Stimulated activated CD4-positive, alpha-beta T cell treated with anti-CD3 and anti-CD28 coated beads, Interleukin-15, amount 100 ng/mL, for 48 hours (primary cell): ENCODE data around the gene ERAP2.
"Not testable (repeated sequence)": the region's sequence is repeated elsewhere in the genome, so short reads cannot be mapped to it uniquely, and the experiment has no call there.

Experiments
- DNase-seq, 2 donors: peaks; one replicate each; pipeline ENCODE4 v3.0.0-alpha.2; 2020; ENCODE audit warnings: low read depth in 2 of 2

ERAP2 gene

GRCh38 chr5:96876292-96876850 lies at the start of gene ERAP2:
Gene ERAP2 (plus strand): TSS chr5:96876500. CDS start chr5:96879686, 3,186 bp downstream.
- no peak for DNase-seq

DNA sequence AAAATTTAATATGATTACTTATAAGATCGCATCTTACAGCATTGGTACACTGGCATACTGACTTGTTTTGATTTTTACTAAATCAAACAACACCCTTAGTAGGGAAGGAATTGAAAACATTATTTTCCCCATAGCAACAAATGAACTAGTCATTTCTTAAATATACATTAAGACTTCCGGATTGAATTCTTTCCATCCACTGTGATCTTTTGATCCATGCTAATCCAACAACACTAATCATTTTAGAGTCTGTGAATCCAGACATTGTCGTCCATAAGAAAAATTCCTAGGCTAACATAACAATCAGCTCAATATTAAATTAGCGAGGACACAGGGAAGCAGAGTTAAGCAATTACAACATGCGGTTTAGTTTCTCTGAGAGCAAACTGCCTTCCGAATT lies 47.0 kb upstream of the ERAP2 start:
- no peak for DNase-seq

DNA sequence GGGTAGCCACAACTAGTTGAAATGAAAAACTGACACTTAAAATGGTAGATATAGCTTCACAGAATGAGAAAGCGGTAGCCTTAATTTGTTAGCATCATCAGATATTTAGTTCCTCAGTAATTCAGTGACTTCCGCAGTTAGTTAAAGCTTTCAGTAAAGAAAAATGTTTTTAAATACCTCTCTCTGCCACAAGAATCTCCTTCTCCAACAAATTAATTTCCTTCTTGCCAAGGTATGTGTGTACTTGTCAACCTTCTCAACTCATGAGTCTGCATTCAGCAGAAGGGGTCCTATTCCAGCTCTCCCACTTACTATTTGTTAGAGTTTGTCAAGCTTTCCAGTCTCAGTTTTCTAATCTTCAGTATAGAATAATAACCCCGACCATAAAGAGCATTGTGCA lies 42.3 kb upstream of the ERAP2 start:
- no peak for DNase-seq

DNA sequence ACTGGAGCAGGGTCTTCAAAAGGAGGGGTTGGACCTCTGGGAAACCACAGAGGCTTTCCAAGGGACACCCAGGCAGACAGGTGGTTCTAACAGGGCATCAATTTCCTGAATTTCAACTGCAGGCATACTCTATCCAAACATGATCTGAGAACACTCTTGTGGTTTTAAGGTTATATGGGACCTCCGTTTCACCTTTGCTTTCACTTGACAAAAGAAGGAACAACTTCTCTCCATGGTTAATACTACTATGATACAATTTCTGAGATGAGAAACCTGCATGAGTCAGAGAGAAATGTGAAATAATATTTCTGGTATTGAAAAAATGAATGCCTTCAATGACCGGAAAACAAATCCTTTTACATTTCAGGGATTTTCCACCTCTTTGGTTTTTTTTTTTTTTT lies 40.5 kb upstream of the ERAP2 start:
- DNase-seq, result no peak

GRCh38 chr5:96836817-96837216 lies 39.5 kb upstream of the ERAP2 start:
- DNase-seq, result no peak

- DNase-seq, result no peak
Measured at GRCh38 chr5:96837303-96837702, 39.0 kb upstream of the ERAP2 start.

- no peak for DNase-seq
Measured at GRCh38 chr5:96838201-96839070, 37.9 kb upstream of the ERAP2 start.

DNA sequence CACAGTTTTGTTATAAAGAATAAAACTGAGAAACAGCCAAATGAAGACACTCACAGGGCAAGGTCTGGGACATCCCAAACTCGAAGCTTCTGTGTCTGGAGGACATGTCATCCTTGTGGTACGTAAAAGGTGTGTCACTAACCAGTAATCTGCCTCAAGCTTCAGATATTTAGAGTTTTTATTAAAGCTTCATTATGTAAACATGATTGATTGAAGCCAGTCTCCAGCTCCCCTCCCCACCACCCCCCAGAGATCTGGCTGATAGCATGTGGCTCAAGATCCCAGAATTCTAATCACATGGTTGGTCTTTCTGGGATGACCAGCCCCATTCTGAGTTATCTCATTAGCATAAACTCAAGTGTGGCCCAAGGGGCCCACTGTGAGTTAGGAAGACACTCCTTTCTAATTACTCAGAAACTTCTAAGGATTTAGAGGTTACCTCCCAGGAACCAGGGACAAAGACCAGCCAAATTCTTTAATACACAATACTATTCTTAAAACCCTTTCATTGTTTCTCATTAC lies 37.2 kb upstream of the ERAP2 start:
- no peak for DNase-seq

- DNase-seq, result not testable (repeated sequence)
Measured at GRCh38 chr5:96841931-96842330, 34.4 kb upstream of the ERAP2 start.

GRCh38 chr5:96843140-96843539 lies 33.2 kb upstream of the ERAP2 start:
- no peak for DNase-seq

DNA sequence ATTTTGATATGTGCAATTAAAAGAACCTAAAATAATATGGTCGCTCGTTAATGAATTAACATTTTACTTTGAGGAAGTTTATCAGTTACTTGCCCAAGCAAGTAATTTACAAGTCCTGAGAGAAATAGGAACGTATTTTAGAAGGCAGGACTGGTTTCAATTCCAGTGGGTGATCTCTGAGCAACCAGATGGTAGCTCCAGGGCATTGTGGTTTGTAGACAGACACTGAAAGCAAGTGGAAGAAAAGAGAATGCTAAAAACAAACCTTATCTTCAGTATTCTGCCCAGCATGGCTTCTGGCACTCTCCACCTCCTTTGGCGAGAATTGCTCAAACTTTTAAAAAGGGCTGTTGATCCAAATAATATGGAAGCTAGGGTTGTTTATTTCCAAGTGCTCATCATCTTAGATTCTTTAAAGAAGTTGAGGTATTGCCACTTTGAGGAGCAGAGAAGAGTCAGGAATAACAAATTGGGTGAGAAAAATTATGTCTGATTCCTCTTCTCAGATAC lies 31.8 kb upstream of the ERAP2 start:
- no peak for DNase-seq

DNA sequence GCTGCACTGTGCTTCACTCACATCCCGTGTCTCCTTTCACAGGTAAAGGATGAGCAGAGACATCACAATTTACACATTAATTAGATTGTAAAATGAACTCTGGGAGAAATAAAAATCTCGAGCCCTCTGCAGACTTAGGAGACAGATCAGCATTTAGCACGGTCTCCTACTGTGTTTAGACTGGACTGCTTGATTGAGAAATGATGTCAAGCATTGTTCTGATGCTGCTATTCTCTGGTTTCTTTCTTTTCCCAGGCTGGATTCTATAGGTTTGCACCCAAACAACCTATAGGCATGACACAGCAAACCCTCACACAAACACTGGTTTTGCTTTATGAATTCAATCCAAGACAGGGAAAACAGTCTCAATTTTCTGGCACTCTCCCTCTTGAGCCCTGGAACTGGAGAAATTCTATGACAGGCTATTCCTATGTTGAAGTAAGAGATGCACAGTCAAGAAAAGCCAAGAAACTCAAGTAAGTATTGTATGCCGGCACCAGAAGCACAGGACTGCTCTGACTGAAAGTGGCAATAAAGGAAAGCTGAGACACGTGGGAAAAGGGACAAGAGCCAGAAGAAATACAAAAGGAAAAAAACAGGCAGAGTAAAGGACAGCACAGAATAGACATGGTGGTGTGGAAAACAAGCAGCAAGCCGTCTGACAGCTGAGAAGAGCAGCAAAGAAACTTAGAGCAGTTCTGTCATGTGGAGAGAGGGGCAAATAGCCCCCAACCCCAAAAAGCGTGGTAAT lies 24.8 kb upstream of the ERAP2 start:
- no peak for DNase-seq

- no peak for DNase-seq
Measured at GRCh38 chr5:96852759-96853158, 23.5 kb upstream of the ERAP2 start.

- no peak for DNase-seq
Measured at GRCh38 chr5:96854067-96854466, 22.2 kb upstream of the ERAP2 start.

- no peak for DNase-seq
Measured at GRCh38 chr5:96855031-96855872, 21.0 kb upstream of the ERAP2 start.

DNA sequence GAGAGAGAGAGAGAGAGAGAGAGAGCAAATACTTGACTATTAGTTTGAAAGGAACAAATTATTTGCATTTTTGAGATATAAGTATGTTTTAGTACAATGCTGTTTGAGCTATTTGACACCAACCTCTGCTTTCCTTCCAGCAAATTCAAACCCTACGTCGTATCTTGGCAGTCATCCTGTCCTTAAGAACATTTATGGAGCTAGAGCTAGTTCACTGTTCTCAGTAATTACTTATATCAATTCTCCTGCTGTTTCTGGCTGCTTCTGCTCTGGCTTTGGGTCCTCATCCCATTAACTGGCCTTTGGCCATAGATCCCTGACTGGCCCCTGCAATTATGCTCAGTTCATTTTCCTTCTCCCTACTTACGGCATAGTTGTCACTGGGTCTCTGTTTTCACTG lies 19.9 kb upstream of the ERAP2 start:
- DNase-seq, result no peak

GRCh38 chr5:96857454-96857853 lies 18.8 kb upstream of the ERAP2 start:
- DNase-seq, result no peak

- DNase-seq, result no peak
Measured at GRCh38 chr5:96857924-96858323, 18.4 kb upstream of the ERAP2 start.

DNA sequence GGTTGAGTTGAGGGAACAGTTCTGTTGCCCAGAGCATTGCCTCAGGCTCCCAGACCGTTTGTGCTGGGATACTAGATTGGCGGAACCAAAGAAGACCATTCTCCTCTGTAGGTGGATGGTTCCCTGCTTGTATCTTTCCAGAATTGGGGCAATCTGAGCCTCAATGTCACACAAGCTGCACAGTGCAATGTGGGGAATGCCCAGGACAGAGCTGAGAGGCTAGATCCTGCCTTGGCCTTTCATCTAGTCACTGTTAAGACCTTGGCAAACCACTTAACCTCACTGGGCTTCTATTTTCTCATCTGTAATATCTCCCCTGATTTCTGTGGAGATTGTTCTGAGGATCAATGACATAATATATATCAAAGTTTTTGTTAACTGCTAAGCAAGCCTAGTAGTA lies 16.9 kb upstream of the ERAP2 start:
- DNase-seq, result no peak

- no peak for DNase-seq
Measured at GRCh38 chr5:96861076-96861475, 15.2 kb upstream of the ERAP2 start.

DNA sequence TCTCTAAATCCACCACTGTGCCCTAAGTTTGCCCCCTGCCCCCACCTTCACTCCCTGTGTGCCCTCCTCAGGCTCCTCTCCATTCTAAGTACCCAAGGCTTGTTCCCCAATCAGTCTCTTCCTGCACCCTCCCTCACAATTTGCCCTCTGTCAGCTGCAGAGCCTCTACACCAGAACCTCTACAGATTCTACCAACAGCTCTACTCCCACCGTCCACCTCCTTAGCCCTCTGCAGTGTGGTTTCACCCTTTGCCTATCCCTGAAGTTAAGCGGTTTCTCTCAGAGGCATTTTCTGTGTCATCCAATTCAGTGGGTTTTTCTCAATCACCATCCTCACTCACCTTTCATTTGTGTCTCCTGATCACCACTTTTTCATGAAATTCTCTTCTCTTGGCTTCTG lies 13.2 kb upstream of the ERAP2 start:
- DNase-seq, result no peak
